H1 (cell line): ENCODE results near the gene NR4A3. TPM values are rescaled to one million over a fixed set of nuclear protein-coding genes. Genes with fewer than 3 reads are reported as not detected.

Experiments
- CTCF ChIA-PET: fragments of 300-600 bp; sonication (Branson Sonifier 250); formaldehyde crosslinking; loops from one replicate; lab custom pipeline; 2021; ENCODE audit not compliant: partially characterized antibody; lab: Charles Lee
- POLR2A ChIA-PET: fragments of 300-600 bp; sonication (Branson Sonifier 250); formaldehyde crosslinking; loops from one replicate; lab custom pipeline; 2021; ENCODE audit warnings: inconsistent platforms; ENCODE audit not compliant: partially characterized antibody; lab: Charles Lee
- DNase-seq, 2 experiments: peaks; one replicate each; pipeline versions ENCODE4 v3.0.0 to v3.0.0-alpha.2; 2010 to 2022; ENCODE audit warnings: low spot score in 2 of 2, low read depth in 1 of 2, mixed read lengths in 1 of 2
- FAIRE-seq: peaks from 2 replicates; lab custom pipeline; 2011; peaks lifted over from hg19 to GRCh38; lab: Jason Lieb, UNC
- H2AFZ ChIP-seq: 2 replicates; pipeline ENCODE4 v1.8.1; 2012; ENCODE audit warnings: low read length, inconsistent platforms
- H2AK5ac ChIP-seq: 2 replicates; pipeline ENCODE4 v1.6.1; 2013; ENCODE audit warnings: low read depth, low read length
- H2BK120ac ChIP-seq: replicated peaks from 2 replicates; pipeline ENCODE3; 2013; ENCODE audit warnings: low read depth, low read length, inconsistent platforms
- H2BK12ac ChIP-seq: 2 replicates; pipeline ENCODE4 v1.6.1; 2013; ENCODE audit warnings: low read depth, low read length
- H2BK15ac ChIP-seq: 2 replicates; pipeline ENCODE4 v1.6.1; 2013; ENCODE audit warnings: low read length
- H2BK20ac ChIP-seq: 2 replicates; pipeline ENCODE4 v1.6.1; 2013; ENCODE audit warnings: low read length
- H2BK5ac ChIP-seq: 2 replicates; pipeline ENCODE4 v1.6.1; 2013; ENCODE audit warnings: low read depth, low read length
- H3K14ac ChIP-seq: 2 replicates; pipeline ENCODE4 v1.6.1; 2013; ENCODE audit warnings: inconsistent platforms; ENCODE audit not compliant: insufficient read length
- H3K18ac ChIP-seq: 2 replicates; pipeline ENCODE4 v1.6.1; 2013; ENCODE audit warnings: low read length; ENCODE audit errors: extremely low read depth
- H3K23ac ChIP-seq: 2 replicates; pipeline ENCODE4 v1.6.1; 2013; ENCODE audit warnings: inconsistent platforms; ENCODE audit not compliant: insufficient read length
- H3K23me2 ChIP-seq: 2 replicates; pipeline ENCODE4 v1.6.1; 2013; ENCODE audit warnings: low read depth, low read length
- H3K27ac ChIP-seq: 2 replicates; pipeline ENCODE4 v1.6.1; 2011; ENCODE audit warnings: low read depth, low read length, inconsistent platforms
- H3K27me3 ChIP-seq, 4 experiments: replicated peaks in 1 of 4; 1 replicate in 1 of 4; 2 replicates in 3 of 4; pipeline versions ENCODE4 v1.6.1 to v1.8.1; 2011 to 2013; ENCODE audit warnings: low read length in 3 of 4, mild to moderate bottlenecking in 3 of 4, inconsistent platforms in 2 of 4, mixed read lengths in 2 of 4, moderate library complexity in 1 of 4; ENCODE audit not compliant: control insufficient read depth in 3 of 4, insufficient read depth in 3 of 4; ENCODE audit errors: extremely low read depth in 1 of 4
- H3K36me3 ChIP-seq, 4 experiments: 2 replicates each; pipeline versions ENCODE4 v1.6.1 to v1.8.1; 2011 to 2013; ENCODE audit warnings: mild to moderate bottlenecking in 4 of 4, low read length in 3 of 4, moderate library complexity in 2 of 4, control low read depth in 1 of 4, inconsistent platforms in 1 of 4; ENCODE audit not compliant: insufficient read depth in 4 of 4, control insufficient read depth in 2 of 4
- H3K4ac ChIP-seq: replicated peaks from 2 replicates; pipeline ENCODE3; 2013; ENCODE audit warnings: low read length, low read depth, mixed read lengths, inconsistent platforms; ENCODE audit not compliant: insufficient read length
- H3K4me1 ChIP-seq, 4 experiments: replicated peaks in 1 of 4; 1 replicate in 1 of 4; 2 replicates in 3 of 4; pipeline versions ENCODE4 v1.6.1 to v1.8.1; 2011 to 2013; ENCODE audit warnings: low read length in 3 of 4, inconsistent platforms in 2 of 4, mixed read lengths in 1 of 4; ENCODE audit not compliant: insufficient read depth in 4 of 4, control insufficient read depth in 3 of 4
- H3K4me2 ChIP-seq, 2 experiments: 2 replicates each; pipeline versions ENCODE4 v1.6.1 to v1.8.1; 2011 to 2013; ENCODE audit warnings: low read depth in 2 of 2, low read length in 2 of 2, control low read depth in 1 of 2, inconsistent platforms in 1 of 2, mild to moderate bottlenecking in 1 of 2; ENCODE audit not compliant: insufficient read depth in 1 of 2
- H3K4me3 ChIP-seq, 4 experiments: fragments of 200-600, 300-600 bp in 1 of 4; sonication (generic), shearing (Covaris generic), sonication (Bioruptor Twin) in 1 of 4; 2 replicates each; pipeline versions ENCODE4 v1.5.1 to v1.8.1; 2011 to 2016; ENCODE audit warnings: low read length in 4 of 4, low read depth in 3 of 4, control low read depth in 2 of 4, inconsistent platforms in 2 of 4, mild to moderate bottlenecking in 2 of 4, mixed read lengths in 1 of 4, moderate library complexity in 1 of 4; ENCODE audit not compliant: insufficient read depth in 2 of 4; ENCODE audit errors: extremely low read depth in 1 of 4
- H3K56ac ChIP-seq: replicated peaks from 2 replicates; pipeline ENCODE3; 2013; ENCODE audit warnings: low read depth, mild to moderate bottlenecking, mixed read lengths, low read length, inconsistent platforms; ENCODE audit not compliant: insufficient read length
- H3K79me1 ChIP-seq: 2 replicates; pipeline ENCODE4 v1.6.1; 2013; ENCODE audit warnings: low read depth, low read length, control low read depth
- H3K79me2 ChIP-seq, 2 experiments: 2 replicates each; pipeline versions ENCODE4 v1.6.1 to v1.8.1; 2012 to 2013; ENCODE audit warnings: low read length in 2 of 2, mild to moderate bottlenecking in 2 of 2, inconsistent platforms in 1 of 2; ENCODE audit not compliant: insufficient read depth in 2 of 2, control insufficient read depth in 1 of 2
- H3K9ac ChIP-seq, 4 experiments: replicated peaks in 1 of 4; 1 replicate in 1 of 4; 2 replicates in 3 of 4; pipeline versions ENCODE4 v1.6.1 to v1.8.1; 2011 to 2013; ENCODE audit warnings: low read depth in 3 of 4, low read length in 3 of 4, control low read depth in 2 of 4, mild to moderate bottlenecking in 2 of 4, moderate library complexity in 2 of 4, inconsistent platforms in 1 of 4; ENCODE audit errors: extremely low read depth in 1 of 4
- H3K9me3 ChIP-seq, 2 experiments: 2 replicates each; pipeline versions ENCODE4 v1.6.1 to v1.8.1; 2012 to 2013; ENCODE audit warnings: mild to moderate bottlenecking in 2 of 2, moderate library complexity in 2 of 2, control low read depth in 1 of 2, inconsistent platforms in 1 of 2, low read depth in 1 of 2, low read length in 1 of 2, mixed read lengths in 1 of 2; ENCODE audit not compliant: insufficient read depth in 2 of 2
- H4K20me1 ChIP-seq, 2 experiments: replicated peaks in 1 of 2; 2 replicates each; pipeline versions ENCODE3 to v1.8.1; 2011 to 2013; ENCODE audit warnings: inconsistent platforms in 2 of 2, low read length in 2 of 2, mild to moderate bottlenecking in 1 of 2; ENCODE audit not compliant: insufficient read depth in 2 of 2, control insufficient read depth in 1 of 2
- H4K5ac ChIP-seq: 2 replicates; pipeline ENCODE4 v1.6.1; 2013; ENCODE audit warnings: low read length, low read depth, mixed read lengths, inconsistent platforms; ENCODE audit not compliant: insufficient read length
- H4K8ac ChIP-seq: 2 replicates; pipeline ENCODE4 v1.8.0; 2013; ENCODE audit warnings: mild to moderate bottlenecking, moderate library complexity, low read length, inconsistent platforms; ENCODE audit not compliant: insufficient read depth; ENCODE audit errors: extremely low read depth
- H4K91ac ChIP-seq: replicated peaks from 2 replicates; pipeline ENCODE3; 2013; ENCODE audit warnings: low read length, mixed read lengths, inconsistent platforms; ENCODE audit not compliant: insufficient read length
- CEBPB ChIP-seq: IDR thresholded peaks from 2 replicates; pipeline ENCODE4 v1.6.1; 2012; ENCODE audit warnings: low read depth, low read length
- GABPA ChIP-seq: IDR thresholded peaks from 2 replicates; pipeline ENCODE4 v1.6.1; 2011; ENCODE audit warnings: mild to moderate bottlenecking, low read length, moderate library complexity, borderline replicate concordance; ENCODE audit not compliant: insufficient read depth
- NANOG ChIP-seq: IDR thresholded peaks from 2 replicates; pipeline ENCODE4 v1.6.1; 2011; ENCODE audit warnings: low read length, low read depth, mild to moderate bottlenecking, inconsistent platforms; ENCODE audit not compliant: insufficient read depth, poor library complexity, severe bottlenecking
- RBBP5 ChIP-seq: IDR thresholded peaks from 2 replicates; pipeline ENCODE4 v1.7.1; 2012; ENCODE audit warnings: low read depth, mild to moderate bottlenecking, inconsistent platforms, low read length, moderate library complexity, borderline replicate concordance
- SUZ12 ChIP-seq: fragments of 200-600 bp; sonication (generic); IDR thresholded peaks from 2 replicates; pipeline ENCODE4 v1.6.1; 2012; ENCODE audit warnings: mild to moderate bottlenecking, inconsistent platforms, low read length, moderate library complexity, mixed read lengths
- YY1 ChIP-seq: IDR thresholded peaks from 2 replicates; pipeline ENCODE4 v1.6.1; 2011; ENCODE audit warnings: low read depth, mild to moderate bottlenecking, low read length
- WGBS, 2 experiments: shearing (Covaris generic) in 1 of 2; methylation state at CpG; one replicate each; pipeline versions ENCODE4 v1.1.6 to v1.1.7; 2013 to 2015; ENCODE audit warnings: low lambda C conversion rate in 2 of 2, mixed read lengths in 2 of 2, inconsistent platforms in 1 of 2, low coverage in 1 of 2, missing lambda C conversion rate in 1 of 2; ENCODE audit not compliant: insufficient replicate concordance in 2 of 2, insufficient coverage in 1 of 2, insufficient read length in 1 of 2; ENCODE audit errors: extremely low coverage in 1 of 2, missing lambda C conversion rate in 1 of 2; 5-methylcytosine and 5-hydroxymethylcytosine counted together
- polyA plus RNA-seq, 7 experiments: library from polyadenylated mRNA; depleted of rRNA in 3 of 7; stranded (reverse) in 5 of 7; unstranded in 2 of 7; fragments of >200 nt in 5 of 7; fragments of 200-250 nt in 2 of 7; gene quantifications; 1 replicate in 5 of 7; 2 replicates in 1 of 7; 4 replicates in 1 of 7; pipeline versions ENCODE4 v1.2.1 to v1.2.3, GENCODE V29; 2011 to 2013; ENCODE audit warnings: missing spikeins in 2 of 7, mixed read lengths in 2 of 7
- total RNA-seq: library from RNA; stranded (reverse); fragmentation: NEBNext Ultra II Directional; extraction: Animal tissue kit (Norgen Biotek cat#: 25700); gene quantifications from 2 replicates; pipeline ENCODE4 v1.2.1, GENCODE V29; 2021

NR4A3 gene
- total and polyA plus RNA-seq, 2 of the 8 experiments (the other 6 are each of a cell fraction or from before 2014, with no cell fraction given): 0.05 to 0.30 TPM

- FAIRE-seq: no peak
- Histone ChIP-seq H3K27me3 (no peaks in the 10 kb centered on the region), H3K9me3 (no peaks in the 10 kb centered on the region), H2BK12ac (no peak overlapping the region), H3K27ac (no peak overlapping the region), H3K14ac (no peak overlapping the region), H2BK15ac (no peak overlapping the region), H2AK5ac (no peak overlapping the region), H2AFZ (no peak overlapping the region; the same call in 1 of the 2 replicates), H3K79me1 (no peaks in the 10 kb centered on the region), H3K79me2 (no peaks in the 10 kb centered on the region), H2BK20ac (no peak overlapping the region), H3K36me3 (no peaks in the 10 kb centered on the region), H3K4me3 (no peak overlapping the region), H3K56ac (no peak overlapping the region), H3K4ac (no peak overlapping the region), H4K91ac (no peak overlapping the region), H3K23ac (no peak overlapping the region), H3K4me2 (no peak overlapping the region), H4K20me1 (no peaks in the 10 kb centered on the region), H3K18ac (no peak overlapping the region), H2BK120ac (no peak overlapping the region), H4K8ac (no peak overlapping the region), H4K5ac (no peak overlapping the region), H3K4me1 (no peaks in the 10 kb centered on the region), H3K23me2 (no peaks in the 10 kb centered on the region), H2BK5ac (no peak overlapping the region), H3K9ac (no peak overlapping the region)
- DNase-seq: no peak
- POLR2A ChIA-PET: interaction anchor here (1.2 kb wide), 1 partner anchor 9 kb away, joined by 4 read pairs; no protein-coding TSS in a partner anchor
- TF ChIP-seq NANOG (no peak), YY1 (no peak), GABPA (no peak), CEBPB (no peak), RBBP5 (no peak), SUZ12 (no peak)
- 95% methylated on average over 2 of the region's 2 CpGs; no CpG with 5 or more reads in 1 of the 2 experiments for WGBS, 2 experiments
- CTCF ChIA-PET: interaction anchor here (0.6 to 1.4 kb wide), 3 partner anchors 19 to 509 kb away, joined by 3 read pairs; no protein-coding TSS in a partner anchor
These were observed 29.2 kb downstream of the NR4A3 start for GRCh38 chr9:99850736-99851499.
